ENCODE data around the gene NECAP2.

Gene NECAP2, protein sequence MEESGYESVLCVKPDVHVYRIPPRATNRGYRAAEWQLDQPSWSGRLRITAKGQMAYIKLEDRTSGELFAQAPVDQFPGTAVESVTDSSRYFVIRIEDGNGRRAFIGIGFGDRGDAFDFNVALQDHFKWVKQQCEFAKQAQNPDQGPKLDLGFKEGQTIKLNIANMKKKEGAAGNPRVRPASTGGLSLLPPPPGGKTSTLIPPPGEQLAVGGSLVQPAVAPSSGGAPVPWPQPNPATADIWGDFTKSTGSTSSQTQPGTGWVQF

DNA sequence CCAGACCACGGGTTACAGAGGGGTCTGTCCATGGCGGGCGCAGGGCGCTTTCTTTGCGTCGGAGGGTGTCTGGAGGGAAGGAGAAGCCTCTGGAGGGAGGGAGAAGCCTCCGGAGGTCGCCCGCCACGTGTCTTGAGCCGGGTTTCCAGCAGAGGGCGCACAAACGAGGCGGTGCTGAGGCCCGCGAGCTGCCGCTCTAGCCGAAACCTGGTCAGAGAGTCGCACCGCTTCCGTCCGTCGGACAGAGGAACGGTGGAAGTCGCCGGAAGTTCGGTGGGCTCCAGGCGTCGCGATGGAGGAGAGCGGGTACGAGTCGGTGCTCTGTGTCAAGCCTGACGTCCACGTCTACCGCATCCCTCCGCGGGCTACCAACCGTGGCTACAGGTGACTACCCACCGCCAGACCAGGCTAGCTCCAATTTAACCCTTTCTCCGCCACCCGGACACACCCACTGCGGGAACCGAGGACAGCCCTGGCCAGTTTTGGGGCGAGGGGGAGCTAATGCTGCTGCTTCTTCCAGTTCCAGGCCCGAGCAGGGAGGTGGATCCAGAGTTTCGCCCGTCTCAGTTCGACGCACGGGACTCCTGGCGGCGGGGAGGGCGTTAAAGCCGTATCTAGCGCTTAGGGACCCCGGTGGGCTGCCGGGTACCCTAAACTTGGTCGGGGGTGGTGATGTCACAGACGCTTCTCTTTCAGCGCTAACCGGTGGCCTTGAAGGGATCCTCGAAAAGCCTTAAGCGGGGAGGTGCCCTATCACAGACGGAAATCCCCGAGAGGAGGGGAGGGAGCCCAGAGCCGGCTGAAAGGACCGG, at the start of gene NECAP2:
NECAP2 (plus strand) TSS at position 255 of the 812 bp plus-strand sequence; CDS start at position 293, 38 bp downstream.
- in situ Hi-C loops (cut with MboI; ENCODE audit: low sequenced_read_pairs), result no loop called here

DNA sequence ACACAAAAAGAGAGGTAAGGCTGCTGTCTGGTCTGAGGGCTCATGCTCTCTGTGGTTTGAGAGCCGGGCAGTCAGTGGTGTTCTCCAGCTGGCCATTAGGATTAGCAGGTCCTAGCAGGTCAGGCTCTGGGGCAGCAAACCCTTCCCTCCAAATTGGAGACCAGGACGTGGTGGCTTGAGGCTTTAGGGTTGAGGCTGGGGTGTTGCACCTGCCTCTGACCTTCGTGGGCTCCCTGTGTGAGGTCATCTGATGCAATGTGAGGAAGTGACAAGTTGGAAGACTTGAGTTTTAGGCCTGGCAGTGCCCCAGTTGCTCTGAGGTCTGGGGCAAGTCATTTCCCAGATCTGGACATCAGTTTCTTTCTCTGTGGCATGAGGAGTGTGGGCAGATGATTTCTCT, 49.1 kb upstream of the NECAP2 start:
- in situ Hi-C loops (cut with MboI; ENCODE audit: low sequenced_read_pairs), result no loop called here

DNA sequence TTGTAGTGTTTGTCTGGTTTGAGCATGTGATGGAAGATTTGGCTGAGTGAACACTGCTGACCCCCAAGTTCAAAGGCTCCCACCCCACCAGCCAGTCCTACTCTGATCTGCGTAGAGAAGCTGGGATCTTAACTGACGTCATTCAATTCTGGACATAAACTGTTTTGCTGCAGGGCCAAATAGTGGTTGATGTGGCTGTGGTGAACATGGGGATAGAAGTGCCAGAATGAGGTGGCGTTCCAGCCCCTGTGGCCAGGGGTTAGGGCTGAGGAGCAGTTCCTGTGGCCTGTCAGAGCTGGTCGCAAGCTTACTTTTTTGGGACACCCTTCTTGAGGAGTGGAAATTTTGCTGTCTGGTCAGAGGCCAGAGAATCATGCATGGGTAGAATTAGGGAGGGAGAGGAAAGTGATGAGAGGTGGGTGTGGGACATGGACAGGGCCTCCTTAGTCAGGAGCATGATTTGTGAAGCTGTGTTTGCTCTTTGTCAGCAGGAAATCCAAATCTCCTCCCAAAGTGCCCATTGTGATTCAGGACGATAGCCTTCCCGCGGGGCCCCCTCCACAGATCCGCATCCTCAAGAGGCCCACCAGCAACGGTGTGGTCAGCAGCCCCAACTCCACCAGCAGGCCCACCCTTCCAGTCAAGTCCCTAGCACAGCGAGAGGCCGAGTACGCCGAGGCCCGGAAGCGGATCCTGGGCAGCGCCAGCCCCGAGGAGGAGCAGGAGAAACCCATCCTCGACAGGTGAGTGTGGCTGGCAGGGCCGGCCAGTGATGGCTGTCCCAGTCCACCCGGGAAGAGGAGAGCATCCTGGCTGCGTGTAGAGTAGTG, 47.6 kb upstream of the NECAP2 start:
- in situ Hi-C loops (cut with MboI; ENCODE audit: low sequenced_read_pairs), result no loop called here

DNA sequence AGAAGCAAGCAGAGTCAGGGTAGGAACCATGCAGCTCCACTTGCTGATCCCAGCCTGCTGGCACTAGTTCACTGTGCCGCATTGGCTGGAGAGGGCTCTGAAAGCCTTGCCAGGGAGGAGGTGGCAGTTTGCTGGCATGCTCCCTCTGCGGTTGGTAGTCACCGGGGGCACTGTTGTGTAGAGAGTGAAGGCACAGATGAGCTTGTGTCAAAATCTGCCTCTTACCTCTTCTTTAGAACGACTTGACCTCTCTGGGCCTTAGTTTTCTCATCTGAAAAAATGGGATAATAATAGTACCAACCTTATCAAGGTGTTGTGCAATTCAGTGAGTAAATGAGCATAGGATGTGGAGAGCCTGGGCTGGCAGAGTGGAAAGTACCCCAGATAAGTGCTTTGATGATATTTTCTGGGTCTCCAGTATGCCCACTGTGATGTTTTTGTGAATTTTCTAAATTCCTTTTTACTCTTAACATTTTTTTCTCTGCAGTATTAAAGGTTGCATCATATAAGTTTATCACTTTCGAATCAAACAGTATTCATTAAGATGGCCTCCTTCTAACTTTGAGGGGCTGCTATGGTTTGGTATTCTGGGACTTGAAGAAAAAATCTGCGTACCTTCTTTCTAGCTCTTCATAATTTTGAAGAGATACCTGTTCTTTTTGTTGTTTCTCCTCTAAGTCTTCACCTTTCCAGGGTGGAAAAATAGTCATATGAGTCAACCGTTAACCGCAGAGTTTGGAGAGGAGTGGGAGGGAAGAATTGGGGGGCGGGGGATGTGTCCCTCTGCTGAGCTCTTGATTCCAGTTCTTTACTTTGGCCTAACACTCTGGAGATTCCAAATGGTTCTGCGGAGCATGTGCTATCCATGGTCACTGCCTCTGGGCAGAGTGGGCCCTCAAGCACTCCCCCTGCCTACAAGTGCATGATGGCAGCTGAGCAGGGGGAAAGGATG, 46.7 kb upstream of the NECAP2 start:
- in situ Hi-C loops (cut with MboI; ENCODE audit: low sequenced_read_pairs), result no loop called here

DNA sequence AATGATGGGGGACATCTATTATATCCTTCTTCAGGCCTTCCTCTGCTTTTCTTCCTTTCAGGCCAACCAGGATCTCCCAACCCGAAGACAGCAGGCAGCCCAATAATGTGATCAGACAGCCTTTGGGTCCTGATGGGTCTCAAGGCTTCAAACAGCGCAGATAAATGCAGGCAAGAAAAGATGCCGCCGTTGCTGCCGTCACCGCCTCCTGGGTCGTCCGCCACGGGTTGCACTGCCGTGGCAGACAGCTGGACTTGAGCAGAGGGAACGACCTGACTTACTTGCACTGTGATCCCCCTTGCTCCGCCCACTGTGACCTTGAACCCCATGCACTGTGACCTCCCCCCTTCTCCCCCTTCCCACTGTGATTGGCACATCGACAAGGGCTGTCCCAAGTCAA, 45.5 kb upstream of the NECAP2 start:
- in situ Hi-C loops (cut with MboI; ENCODE audit: low sequenced_read_pairs), result no loop called here

DNA sequence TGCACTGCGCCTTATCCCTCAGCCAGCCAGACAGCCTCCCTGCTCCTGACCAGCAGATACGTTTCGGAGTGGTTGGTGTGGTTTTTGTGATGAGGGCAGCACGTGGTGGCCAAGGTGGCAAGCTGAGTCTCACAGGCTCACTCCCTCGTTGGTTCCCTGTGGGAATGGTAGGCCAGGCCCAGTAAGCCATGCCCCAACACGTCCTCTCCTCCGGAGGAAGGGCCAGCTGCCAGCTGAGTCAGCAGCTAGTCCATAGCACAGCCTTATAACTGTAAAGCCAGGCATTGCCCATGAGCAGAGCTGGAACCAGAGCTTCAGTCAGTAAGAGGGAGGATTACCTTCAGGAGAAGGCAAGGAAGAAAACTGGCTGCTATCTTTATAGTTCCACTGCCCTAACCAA, 43.9 kb upstream of the NECAP2 start:
- in situ Hi-C loops (cut with MboI; ENCODE audit: low sequenced_read_pairs), result no loop called here

DNA sequence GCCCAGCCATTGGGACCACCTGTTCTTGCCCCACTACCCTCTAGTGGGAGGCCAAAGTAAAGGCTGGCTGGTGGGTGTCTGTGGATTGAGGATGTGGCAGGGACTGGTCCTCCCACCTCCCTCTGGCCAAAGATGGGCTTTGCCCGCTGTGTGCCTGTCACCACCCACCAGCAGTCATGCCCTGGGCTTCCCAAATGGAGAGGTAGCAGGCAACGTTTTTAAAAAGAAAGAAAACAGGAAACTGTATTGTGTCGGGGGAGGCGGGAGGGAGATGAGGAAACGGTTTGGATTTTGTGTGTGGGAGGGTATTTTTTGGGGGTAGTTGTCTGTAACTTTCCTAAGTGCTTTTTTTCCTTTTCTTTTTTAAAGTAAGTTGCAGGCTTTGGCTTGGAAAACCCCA, 43.4 kb upstream of the NECAP2 start:
- in situ Hi-C loops (cut with MboI; ENCODE audit: low sequenced_read_pairs), result no loop called here

DNA sequence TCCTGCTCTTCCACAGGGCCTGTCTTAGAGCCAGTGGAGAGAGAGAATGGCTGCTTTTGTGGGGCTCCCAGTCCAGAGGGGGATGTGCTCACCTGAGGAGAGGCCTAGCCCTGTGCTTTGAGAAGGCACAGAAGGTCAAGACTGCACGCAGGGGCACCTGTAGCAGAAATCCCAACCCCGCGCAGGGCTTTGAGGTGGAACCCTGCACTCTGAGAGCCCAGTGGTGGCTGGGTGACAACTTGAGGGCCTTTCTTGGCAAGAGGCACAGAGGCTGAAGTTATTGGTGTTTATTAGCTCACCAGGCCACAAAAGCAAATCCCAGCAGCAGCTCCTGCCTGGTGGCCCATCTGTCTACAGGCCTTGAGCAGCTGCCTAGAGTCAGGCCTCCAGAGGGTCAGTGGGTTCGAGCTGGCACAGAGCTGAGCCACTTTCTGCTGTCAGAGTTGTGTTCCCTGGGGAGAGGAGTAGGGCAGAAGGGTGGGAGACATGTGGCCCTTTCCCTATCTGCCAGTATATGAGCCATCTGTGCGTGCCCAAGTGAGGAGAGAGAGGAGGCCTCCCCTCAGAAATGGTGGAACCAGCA, 42.1 kb upstream of the NECAP2 start:
- in situ Hi-C loops (cut with MboI; ENCODE audit: low sequenced_read_pairs), result no loop called here

DNA sequence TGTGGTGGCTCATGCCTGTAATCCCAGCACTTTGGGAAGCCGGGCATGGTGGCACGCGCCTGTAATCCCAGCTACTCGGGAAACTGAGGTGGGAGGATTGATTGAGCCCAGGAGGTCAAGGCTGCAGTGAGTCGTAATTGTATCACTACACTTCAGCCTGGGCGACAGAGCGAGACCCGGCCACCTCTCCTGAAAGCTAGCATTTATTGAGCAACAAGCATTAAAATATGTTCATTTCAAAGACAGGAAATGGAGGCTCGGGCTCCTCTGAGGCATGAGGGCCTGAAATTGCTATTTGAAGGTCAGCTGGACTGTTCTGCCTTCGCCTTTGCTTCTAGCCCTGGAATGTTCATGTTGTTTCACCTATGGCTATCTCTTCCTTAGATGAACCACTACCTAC, 37.8 kb upstream of the NECAP2 start:
- in situ Hi-C loops (cut with MboI; ENCODE audit: low sequenced_read_pairs), result no loop called here

DNA sequence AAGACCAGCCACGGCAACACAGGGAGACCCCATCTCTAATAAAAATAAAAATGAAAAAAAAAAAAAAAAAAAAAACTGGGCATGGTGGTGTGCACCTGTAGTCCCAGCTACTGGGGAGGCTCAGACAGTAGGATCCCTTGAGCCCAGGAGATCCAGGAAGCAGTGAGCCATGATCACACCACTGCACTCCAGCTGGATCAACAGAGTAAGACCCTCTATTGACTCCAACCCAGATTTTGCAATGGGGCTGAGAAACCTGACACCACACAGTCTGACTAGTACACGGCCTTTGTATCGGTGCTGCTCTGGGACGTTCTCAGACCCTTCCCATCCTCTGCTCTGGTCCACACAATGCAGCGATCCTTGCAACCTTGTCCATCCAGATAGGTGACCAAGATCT, 35.1 kb upstream of the NECAP2 start:
- in situ Hi-C loops (cut with MboI; ENCODE audit: low sequenced_read_pairs), result no loop called here

DNA sequence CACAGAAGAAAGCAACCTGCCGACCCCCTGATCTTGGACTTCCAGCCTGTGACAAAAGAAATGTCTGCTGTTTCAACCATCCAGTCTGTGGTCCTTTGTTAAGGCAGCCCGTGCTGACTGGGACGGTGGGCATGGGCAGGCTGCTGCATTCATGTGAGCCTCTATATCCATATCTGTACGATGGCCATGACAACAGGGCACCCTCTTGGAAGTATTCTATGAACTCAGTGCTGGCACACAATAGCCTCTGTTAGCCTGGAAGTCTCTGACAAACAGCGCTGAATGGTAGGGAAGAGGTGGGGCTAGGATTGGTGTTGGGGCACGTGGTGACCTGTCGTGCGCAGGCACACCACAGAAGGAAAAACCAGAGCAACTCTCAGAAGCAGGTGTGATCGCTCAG, 33.7 kb upstream of the NECAP2 start:
- in situ Hi-C loops (cut with MboI; ENCODE audit: low sequenced_read_pairs), result no loop called here

DNA sequence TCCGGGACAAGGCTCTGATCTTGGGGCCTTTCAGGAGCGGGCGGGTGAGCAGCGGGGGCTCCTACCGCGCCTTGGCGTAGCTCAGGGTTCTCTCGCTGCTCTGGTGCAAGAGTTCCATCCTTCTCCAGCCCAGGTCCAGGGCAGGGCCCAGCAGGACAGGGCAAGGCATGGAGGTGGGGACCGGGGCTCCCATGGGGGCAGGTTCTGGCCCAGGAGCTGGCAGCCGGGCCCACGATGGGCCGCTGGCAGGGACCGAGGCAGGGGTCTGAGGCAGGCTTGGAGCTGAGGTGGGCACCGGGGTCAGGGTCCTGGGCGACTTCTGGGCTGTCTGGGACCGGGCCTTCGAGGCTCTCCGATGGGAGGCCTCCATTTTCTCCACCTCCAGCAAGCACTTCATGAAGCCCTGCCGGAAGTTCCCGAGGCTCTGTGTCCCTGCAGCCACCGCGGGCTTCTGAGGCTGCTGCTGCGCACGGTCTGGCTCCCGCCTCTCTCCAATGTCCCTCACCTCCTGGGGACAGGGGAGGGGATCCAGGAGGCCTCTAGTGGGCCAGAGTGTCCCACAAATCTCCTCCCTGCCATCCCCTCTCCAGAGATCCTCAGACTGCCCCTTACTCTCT, 30.9 kb upstream of the NECAP2 start:
- in situ Hi-C loops (cut with MboI; ENCODE audit: low sequenced_read_pairs), result no loop called here

DNA sequence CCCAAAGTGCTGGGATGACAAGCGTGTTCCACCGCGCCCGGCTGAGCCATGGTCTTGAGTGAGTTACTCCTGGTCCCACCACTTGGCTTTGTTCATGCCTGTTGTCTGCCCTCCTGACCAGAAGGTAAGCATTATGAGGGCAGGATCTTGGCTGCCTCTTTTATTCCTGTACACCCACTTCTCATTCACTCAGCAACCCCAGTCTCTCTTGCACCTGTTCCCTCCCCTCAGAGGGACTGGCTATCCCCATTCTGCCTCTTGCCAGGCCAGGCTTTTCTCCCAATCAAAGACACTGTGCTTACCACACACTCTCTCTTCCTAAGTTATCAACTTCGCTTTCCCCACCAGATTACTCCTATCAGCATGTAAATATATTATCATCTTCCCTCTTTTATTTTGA, 29.7 kb upstream of the NECAP2 start:
- in situ Hi-C loops (cut with MboI; ENCODE audit: low sequenced_read_pairs), result no loop called here

DNA sequence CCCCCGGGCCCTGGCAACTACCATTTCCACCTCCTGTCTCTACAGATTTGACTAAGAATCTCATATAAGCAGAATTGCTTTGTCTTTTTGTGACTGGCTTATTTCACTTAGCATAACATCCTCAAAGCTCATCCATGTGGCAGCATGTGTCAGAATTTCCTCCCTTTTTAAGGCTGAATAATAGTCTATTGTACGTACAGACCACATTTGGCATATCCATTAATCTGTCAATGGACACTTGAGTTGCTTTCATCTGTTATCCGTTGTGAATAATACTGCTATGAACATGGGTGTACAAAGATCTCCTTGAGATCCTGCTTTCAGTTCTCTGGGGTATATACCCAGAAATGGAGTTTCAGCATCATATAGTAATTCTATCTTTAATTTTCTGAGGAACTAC, 27.3 kb upstream of the NECAP2 start:
- in situ Hi-C loops (cut with MboI; ENCODE audit: low sequenced_read_pairs), result no loop called here

DNA sequence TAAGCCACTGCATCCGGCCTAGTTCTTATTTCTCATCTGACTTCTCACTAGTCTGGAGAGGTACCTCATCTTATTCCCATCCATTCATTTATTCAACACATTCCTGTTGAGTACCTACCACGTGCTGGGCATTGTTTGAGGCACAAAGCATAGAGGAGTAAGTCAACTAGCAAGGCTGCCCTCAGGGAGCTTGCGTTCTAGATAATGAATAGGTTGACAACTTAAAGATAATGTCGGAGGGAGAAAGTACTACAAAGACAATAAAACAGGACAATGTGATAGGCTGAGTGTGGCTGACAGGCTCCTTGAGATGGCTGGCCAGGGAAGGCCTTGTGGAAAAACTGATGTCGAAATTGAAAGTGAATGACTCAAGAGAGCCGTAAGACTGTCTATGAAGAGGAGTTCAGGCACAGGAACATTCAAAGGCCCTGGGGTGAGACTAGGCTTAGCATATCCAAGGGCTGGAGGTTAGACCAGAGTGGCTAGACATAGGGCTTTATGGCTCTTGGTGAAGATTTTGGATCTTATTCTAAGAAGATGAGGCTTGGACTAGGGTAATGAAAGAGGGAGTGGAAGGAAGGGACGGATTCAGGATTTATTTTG, 21.6 kb upstream of the NECAP2 start:
- in situ Hi-C loops (cut with MboI; ENCODE audit: low sequenced_read_pairs), result no loop called here

DNA sequence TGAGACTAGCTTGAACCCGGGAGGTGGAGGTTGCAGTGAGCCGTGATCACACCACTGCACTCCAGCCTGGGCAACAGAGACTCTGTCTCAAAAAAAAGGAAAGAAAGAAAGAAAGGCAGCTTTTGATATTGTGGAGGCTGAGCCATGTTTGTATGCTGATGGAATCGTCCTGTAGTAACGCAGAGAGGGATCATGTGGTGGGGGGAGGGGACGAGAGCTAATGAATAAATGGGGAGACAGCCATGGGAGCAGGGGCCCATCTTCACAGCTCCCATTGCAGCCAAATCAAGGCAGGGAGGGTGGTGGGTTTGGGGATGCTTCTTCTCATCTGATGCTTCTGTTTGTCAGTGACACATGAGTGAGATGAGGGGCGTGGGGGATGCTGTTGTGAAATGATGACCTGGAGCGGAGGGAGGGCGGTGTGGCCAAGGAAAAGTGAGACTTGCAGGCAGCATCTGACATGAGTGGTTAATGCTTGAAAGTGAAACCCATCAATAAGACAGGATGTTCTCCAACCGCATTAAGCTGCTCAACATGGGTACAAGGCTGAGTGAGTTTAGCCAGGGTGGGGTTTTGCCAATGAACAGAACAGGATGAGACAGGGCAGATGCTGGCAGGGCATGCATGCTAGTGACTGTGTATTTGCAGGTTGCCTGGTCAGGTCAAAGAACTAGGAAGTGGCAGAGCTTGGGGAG, 20.0 kb upstream of the NECAP2 start:
- in situ Hi-C loops (cut with MboI; ENCODE audit: low sequenced_read_pairs), result no loop called here

DNA sequence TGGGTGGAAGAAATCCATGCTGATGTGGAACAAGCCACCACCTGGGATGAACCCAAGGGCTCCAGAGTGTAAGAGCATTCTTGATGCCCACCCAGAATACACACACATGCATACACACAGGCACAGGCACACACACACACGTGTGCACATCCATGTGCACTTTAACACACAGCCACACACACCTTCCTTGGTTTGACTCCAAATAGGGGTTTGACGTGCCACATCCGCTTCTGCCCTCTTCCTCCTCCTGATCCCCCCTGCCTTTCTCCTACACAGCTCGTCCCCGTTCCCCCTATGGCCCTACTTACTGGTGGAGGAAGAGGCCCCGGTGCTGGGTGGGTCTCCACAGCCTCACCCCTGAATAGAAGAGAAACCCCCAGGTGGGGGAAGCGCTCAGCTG, 19.3 kb upstream of the NECAP2 start:
- in situ Hi-C loops (cut with MboI; ENCODE audit: low sequenced_read_pairs), result no loop called here

DNA sequence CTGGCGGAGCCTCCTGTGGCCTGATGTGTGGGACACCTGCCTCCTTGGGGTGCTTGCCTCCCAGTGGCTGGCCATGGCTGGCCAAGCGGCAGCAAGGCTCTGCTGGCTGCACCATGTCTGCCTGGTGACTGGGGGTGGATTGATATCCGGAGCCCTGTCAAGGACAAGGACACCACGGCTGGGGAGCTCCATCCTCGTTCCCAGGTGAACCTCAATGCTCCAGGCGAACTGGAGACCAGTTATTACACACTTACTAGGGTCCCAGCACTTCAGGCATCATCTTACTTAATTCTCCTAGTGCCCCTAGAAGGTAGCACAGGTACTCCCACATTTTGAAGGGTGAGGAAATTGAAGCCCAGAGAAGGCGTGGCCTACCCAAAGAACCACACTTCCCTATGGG, 18.5 kb upstream of the NECAP2 start:
- in situ Hi-C loops (cut with MboI; ENCODE audit: low sequenced_read_pairs), result no loop called here
